Measurements from ENCODE around the gene XYLT1. TPM values are rescaled to one million over a fixed set of nuclear protein-coding genes. Genes with fewer than 3 reads are reported as not detected.

The XYLT1 gene
- total RNA-seq, 2 donors from 2014 or later = 6.0 to 15.2 TPM

- Histone ChIP-seq H3K27ac (no peak overlapping the region), H3K27me3 (no peaks in the 10 kb centered on the region), H3K36me3 (replicated peaks in 1 of 2; ENCODE audit: insufficient read depth in 1 of 2, low read depth in 2 of 2) (no peaks in the 10 kb centered on the region), H3K9me3 (no peaks in the 10 kb centered on the region), H3K4me3 (no peak overlapping the region), H3K4me1 (peaks cover 33% of the 10 kb centered on the region)
- TF ChIP-seq, protein P1, sequence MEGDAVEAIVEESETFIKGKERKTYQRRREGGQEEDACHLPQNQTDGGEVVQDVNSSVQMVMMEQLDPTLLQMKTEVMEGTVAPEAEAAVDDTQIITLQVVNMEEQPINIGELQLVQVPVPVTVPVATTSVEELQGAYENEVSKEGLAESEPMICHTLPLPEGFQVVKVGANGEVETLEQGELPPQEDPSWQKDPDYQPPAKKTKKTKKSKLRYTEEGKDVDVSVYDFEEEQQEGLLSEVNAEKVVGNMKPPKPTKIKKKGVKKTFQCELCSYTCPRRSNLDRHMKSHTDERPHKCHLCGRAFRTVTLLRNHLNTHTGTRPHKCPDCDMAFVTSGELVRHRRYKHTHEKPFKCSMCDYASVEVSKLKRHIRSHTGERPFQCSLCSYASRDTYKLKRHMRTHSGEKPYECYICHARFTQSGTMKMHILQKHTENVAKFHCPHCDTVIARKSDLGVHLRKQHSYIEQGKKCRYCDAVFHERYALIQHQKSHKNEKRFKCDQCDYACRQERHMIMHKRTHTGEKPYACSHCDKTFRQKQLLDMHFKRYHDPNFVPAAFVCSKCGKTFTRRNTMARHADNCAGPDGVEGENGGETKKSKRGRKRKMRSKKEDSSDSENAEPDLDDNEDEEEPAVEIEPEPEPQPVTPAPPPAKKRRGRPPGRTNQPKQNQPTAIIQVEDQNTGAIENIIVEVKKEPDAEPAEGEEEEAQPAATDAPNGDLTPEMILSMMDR (IDR thresholded peaks at IDR 0.05) = peak; percentile 28 to 76 (median 62)
- no peak for TF ChIP-seq POLR2A (IDR thresholded peaks at IDR 0.05)
- ATAC-seq (peak; percentile 41), DNase-seq (peak; percentile 65 to 78 (median 70))
- intact Hi-C loops (cut with DNase I) = loop anchor here (5.0 to 10.0 kb wide), 3 partner anchors 53 to 271 kb away; no protein-coding TSS in a partner anchor
- WGBS, 2 donors = 23 to 28% methylated on average over 6 of the region's 6 CpGs
Measured at GRCh38 chr16:17467923-17468540, 2.7 kb downstream of the XYLT1 start.

DNA sequence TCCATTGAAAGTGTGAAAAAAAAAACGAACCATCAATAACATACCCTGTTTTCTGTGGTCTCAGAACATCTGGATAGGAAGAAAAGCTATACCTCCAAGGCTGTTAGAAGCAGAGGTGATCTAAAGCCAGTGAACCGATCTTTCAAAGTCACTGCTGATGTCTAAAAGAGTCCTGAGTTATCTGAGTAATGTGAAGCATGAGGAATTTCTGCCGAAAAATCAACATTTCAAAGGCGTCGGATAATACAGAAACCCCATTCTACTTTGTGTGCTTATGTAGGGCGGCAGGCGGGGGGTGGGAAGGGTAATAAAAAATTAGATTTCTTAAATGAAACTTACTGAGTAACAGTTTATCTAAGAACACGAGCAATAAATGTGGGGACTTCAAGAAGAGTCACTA is 3.9 kb downstream of the XYLT1 start:
- Histone ChIP-seq H3K27ac (no peak overlapping the region), H3K4me3 (no peak overlapping the region), H3K9me3 (no peaks in the 10 kb centered on the region), H3K36me3 (replicated peaks in 1 of 2; ENCODE audit: insufficient read depth in 1 of 2, low read depth in 2 of 2) (no peaks in the 10 kb centered on the region), H3K27me3 (no peaks in the 10 kb centered on the region), H3K4me1 (peaks cover 33% of the 10 kb centered on the region)
- intact Hi-C loops (cut with DNase I) = loop anchor here (5.0 to 10.0 kb wide), 3 partner anchors 52 to 270 kb away; no protein-coding TSS in a partner anchor
- 58 to 66% methylated on average over 8 of the region's 8 CpGs for WGBS, 2 donors
- no peak for DNase-seq
- ATAC-seq = no peak
- TF ChIP-seq, protein P1 (IDR thresholded peaks at IDR 0.05) = no peak
- no peak for TF ChIP-seq POLR2A (IDR thresholded peaks at IDR 0.05)

DNA sequence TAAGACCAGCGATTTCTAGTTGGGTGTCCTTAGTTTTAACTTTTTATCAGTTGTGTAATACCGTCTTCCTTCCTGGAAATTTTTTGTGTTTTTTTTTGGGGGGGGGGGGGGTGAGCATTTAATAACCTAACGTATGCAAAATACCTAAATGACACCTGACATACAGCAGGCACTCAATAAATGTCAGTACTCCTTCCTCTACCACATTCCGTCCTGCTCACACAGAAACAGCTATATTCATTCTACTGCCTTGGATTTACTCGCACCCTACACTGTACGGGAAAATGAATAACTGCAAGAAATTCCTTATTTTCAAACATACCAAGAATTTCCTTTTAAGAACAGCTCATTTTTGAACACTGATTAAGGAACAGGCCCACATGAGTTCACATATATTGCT is 5.3 kb downstream of the XYLT1 start:
- H3K27ac ChIP-seq = no peak overlapping the region
- TF ChIP-seq, protein P1 (IDR thresholded peaks at IDR 0.05) = no peak
- TF ChIP-seq POLR2A (IDR thresholded peaks at IDR 0.05) = no peak
- no peaks in the 10 kb centered on the region for H3K27me3 ChIP-seq
- peaks cover 26% of the 10 kb centered on the region for H3K4me1 ChIP-seq
- H3K4me3 ChIP-seq = no peak overlapping the region
- ATAC-seq = no peak
- intact Hi-C loops (cut with DNase I) = loop anchor here (5.0 to 10.0 kb wide), 3 partner anchors 51 to 268 kb away; no protein-coding TSS in a partner anchor
- H3K9me3 ChIP-seq = no peaks in the 10 kb centered on the region
- no peak for DNase-seq
- 85 to 90% methylated on average over 6 of the region's 6 CpGs for WGBS, 2 donors
- no peaks in the 10 kb centered on the region for H3K36me3 ChIP-seq (replicated peaks in 1 of 2; ENCODE audit: insufficient read depth in 1 of 2, low read depth in 2 of 2)

DNA sequence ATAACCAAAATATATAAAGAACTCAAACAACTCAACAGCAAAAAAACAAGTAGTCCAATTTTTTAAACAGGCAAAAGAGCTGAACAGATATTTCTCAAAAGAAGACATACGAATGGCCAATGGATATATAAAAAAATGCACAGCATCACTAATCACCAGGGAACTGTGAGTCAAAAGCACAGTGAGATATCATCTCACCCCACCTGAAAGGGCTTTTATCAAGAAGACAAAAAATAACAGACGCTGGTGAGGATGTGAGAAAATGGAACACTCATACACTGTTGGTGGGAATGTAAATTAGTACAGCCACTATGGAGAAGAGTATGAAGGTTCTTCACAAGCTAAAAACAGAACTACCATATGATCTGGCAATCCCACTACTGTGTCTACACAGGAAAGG is 7.4 kb downstream of the XYLT1 start:
- no peak overlapping the region for H3K4me3 ChIP-seq
- H3K9me3 ChIP-seq = no peaks in the 10 kb centered on the region
- ATAC-seq = no peak
- H3K4me1 ChIP-seq = peaks cover 9% of the 10 kb centered on the region
- no peak overlapping the region for H3K27ac ChIP-seq
- TF ChIP-seq POLR2A (IDR thresholded peaks at IDR 0.05) = no peak
- TF ChIP-seq, protein P1 (IDR thresholded peaks at IDR 0.05) = no peak
- 75 to 92% methylated on average over 2 of the region's 2 CpGs for WGBS, 2 donors
- intact Hi-C loops (cut with DNase I) = loop anchor here (10.0 kb wide), 2 partner anchors 49 to 189 kb away; no protein-coding TSS in a partner anchor
- no peaks in the 10 kb centered on the region for H3K27me3 ChIP-seq
- no peak for DNase-seq
- no peaks in the 10 kb centered on the region for H3K36me3 ChIP-seq (replicated peaks in 1 of 2; ENCODE audit: insufficient read depth in 1 of 2, low read depth in 2 of 2)
